ENCODE data around the gene PSG11. TPM values are rescaled to one million over a fixed set of nuclear protein-coding genes. Genes with fewer than 3 reads are reported as not detected.
"Not testable (repeated sequence)": the region's sequence is repeated elsewhere in the genome, so short reads cannot be mapped to it uniquely, and the experiment has no call there.

PSG11 gene
- total RNA-seq, 5 donors from 2014 or later (not counting 1 experiment from before 2014, with no cell fraction given): not detected

DNA sequence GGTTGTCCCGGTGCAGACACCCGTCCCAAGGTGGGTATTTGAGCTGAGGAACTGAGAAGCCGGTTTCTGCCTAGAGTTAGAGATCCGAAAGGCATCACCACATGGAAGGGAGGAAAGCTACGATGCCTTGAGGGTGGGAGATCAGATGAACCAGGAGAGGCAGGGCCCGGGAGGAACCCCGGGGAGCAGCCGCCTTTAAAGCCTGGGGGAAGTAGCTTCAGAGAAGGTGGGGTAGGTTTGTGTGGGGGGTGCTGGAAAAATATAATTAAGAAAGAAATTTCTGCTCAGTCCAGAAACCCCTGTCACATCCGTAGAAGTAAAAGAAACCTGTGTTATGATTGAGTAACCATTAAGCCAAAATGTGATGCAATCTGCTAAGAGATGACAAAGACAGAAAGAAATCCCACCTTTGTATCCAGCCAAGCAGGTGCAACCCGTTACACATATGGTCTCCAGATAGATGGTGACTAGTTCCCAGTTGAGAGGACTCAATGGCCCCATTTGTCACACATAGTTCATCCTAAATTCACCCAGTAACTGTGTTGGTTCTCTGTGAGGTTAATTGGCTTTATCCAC lies 34.2 kb downstream of the PSG11 start:
- POLR2A ChIA-PET; H3K4me3 Mint-ChIP-seq; CTCF ChIA-PET; H3K9me3 ChIP-seq; H3K36me3 Mint-ChIP-seq; H3K9me3 Mint-ChIP-seq; H3K27ac Mint-ChIP-seq; H3K27ac ChIP-seq (ENCODE audit: low read length); H3K27me3 ChIP-seq (replicated peaks in 1 of 2; ENCODE audit: control insufficient read depth in 2 of 2, extremely low read depth in 1 of 2, insufficient read depth in 2 of 2, low read length in 1 of 2); DNase-seq; H3K4me1 ChIP-seq (ENCODE audit: control insufficient read depth in 1 of 2, extremely low read depth in 1 of 2, insufficient read depth in 2 of 2, low read length in 2 of 2); ATAC-seq (replicated peaks in 1 of 4); H3K36me3 ChIP-seq (ENCODE audit: control insufficient read depth in 2 of 2, extremely low read depth in 1 of 2, insufficient read depth in 1 of 2, low read length in 1 of 2); H3K4me1 Mint-ChIP-seq; H3K4me3 ChIP-seq (ENCODE audit: control insufficient read depth in 1 of 2, extremely low read depth in 1 of 2, low read length in 1 of 2): not testable (repeated sequence)
- H3K27me3 Mint-ChIP-seq: peaks cover 0 to 17% of the 10 kb centered on the region in 2 donors
- WGBS (ENCODE audit: insufficient coverage): 93% methylated on average over 6 of the region's 10 CpGs

DNA sequence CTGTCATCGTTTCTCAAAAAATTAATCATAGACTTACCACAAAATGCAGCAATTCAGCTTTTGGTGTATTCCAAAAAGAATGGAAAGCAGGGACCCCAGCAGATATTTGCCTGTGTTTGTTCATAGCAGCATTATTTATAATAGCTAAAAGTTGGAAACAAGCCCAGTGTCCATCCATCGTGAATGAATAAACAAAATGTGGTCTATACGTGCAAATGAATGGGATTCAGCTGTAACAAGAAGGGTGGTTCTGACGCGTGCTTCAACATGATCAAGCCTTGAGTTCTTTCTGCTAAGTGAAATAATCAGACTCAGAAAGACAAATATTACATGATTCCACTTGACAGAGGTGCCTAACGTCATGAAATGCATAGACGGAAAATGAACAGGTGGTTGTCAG lies 36.4 kb downstream of the PSG11 start:
- Histone ChIP-seq H3K4me1 (ENCODE audit: control insufficient read depth in 1 of 2, extremely low read depth in 1 of 2, insufficient read depth in 2 of 2, low read length in 2 of 2) (no peaks in the 10 kb centered on the region), H3K27me3 (replicated peaks in 1 of 2; ENCODE audit: control insufficient read depth in 2 of 2, extremely low read depth in 1 of 2, insufficient read depth in 2 of 2, low read length in 1 of 2) (no peaks in the 10 kb centered on the region), H3K9me3 (no peaks in the 10 kb centered on the region), H3K4me3 (ENCODE audit: control insufficient read depth in 1 of 2, extremely low read depth in 1 of 2, low read length in 1 of 2) (no peak overlapping the region), H3K36me3 (ENCODE audit: control insufficient read depth in 2 of 2, extremely low read depth in 1 of 2, insufficient read depth in 1 of 2, low read length in 1 of 2) (no peaks in the 10 kb centered on the region), H3K27ac (ENCODE audit: low read length) (no peak overlapping the region)
- H3K27me3 Mint-ChIP-seq: peaks cover 10 to 20% of the 10 kb centered on the region in 2 donors
- ATAC-seq (replicated peaks in 1 of 4): no peak
- peaks cover 0 to 4% (median 0%) of the 10 kb centered on the region in 3 donors for H3K9me3 Mint-ChIP-seq
- no peaks in the 10 kb centered on the region for H3K4me1 Mint-ChIP-seq
- no peak overlapping the region for H3K4me3 Mint-ChIP-seq
- DNase-seq: no peak
- WGBS (ENCODE audit: insufficient coverage): 85% methylated on average over 4 of the region's 7 CpGs
- CTCF ChIA-PET: no interaction called here
- POLR2A ChIA-PET: no interaction called here
- no peak overlapping the region for H3K27ac Mint-ChIP-seq
- H3K36me3 Mint-ChIP-seq: no peaks in the 10 kb centered on the region

DNA sequence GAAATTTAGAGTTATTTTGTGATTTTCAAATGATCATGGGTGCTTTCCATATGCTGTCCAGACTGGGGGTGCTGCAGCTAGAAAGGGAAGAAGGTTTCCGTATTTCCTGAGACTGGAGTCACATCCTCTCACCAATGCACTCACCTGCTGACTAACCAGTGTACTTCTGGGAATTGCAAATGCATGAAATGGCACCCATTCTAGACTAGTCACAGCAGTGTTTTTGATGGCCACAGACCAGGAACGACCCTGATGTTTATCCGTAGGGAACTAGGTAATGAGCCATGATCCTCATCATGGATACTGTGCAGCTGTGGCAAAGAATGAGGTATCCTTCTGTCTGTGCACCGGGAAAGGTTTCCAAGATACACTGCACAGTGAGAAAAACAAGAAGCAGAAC lies 37.1 kb downstream of the PSG11 start:
- CTCF ChIA-PET; DNase-seq; H3K36me3 ChIP-seq (ENCODE audit: control insufficient read depth in 2 of 2, extremely low read depth in 1 of 2, insufficient read depth in 1 of 2, low read length in 1 of 2); H3K9me3 Mint-ChIP-seq; H3K4me3 Mint-ChIP-seq; H3K4me1 Mint-ChIP-seq; H3K27ac Mint-ChIP-seq; H3K4me1 ChIP-seq (ENCODE audit: control insufficient read depth in 1 of 2, extremely low read depth in 1 of 2, insufficient read depth in 2 of 2, low read length in 2 of 2); ATAC-seq (replicated peaks in 1 of 4); H3K4me3 ChIP-seq (ENCODE audit: control insufficient read depth in 1 of 2, extremely low read depth in 1 of 2, low read length in 1 of 2); H3K9me3 ChIP-seq; POLR2A ChIA-PET; H3K36me3 Mint-ChIP-seq; H3K27ac ChIP-seq (ENCODE audit: low read length); H3K27me3 ChIP-seq (replicated peaks in 1 of 2; ENCODE audit: control insufficient read depth in 2 of 2, extremely low read depth in 1 of 2, insufficient read depth in 2 of 2, low read length in 1 of 2): not testable (repeated sequence)
- WGBS (ENCODE audit: insufficient coverage): 89% methylated on average over 2 of the region's 4 CpGs
- peaks cover 10 to 20% of the 10 kb centered on the region in 2 donors for H3K27me3 Mint-ChIP-seq

DNA sequence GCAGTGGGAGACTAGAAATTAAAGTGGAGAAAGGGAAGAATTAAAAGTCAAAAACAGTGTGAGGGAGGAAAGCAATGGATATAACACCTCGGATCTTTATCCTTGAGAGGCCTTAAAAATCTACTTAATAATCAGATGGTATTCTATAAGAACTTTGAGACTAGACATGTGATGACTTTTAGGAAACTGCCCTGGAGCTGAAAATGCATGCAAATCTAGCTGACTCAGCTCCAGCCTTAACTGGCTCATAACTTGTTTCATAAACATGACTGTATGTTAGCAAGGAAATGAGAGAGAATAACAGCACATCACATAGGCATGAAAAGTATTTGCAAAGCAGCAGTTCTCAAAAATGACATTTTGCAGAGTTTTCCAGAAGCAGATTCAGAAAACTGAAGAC lies 38.1 kb downstream of the PSG11 start:
- H3K27me3 Mint-ChIP-seq: peaks cover 10 to 20% of the 10 kb centered on the region in 2 donors
- H3K9me3 ChIP-seq; CTCF ChIA-PET; H3K4me1 ChIP-seq (ENCODE audit: control insufficient read depth in 1 of 2, extremely low read depth in 1 of 2, insufficient read depth in 2 of 2, low read length in 2 of 2); H3K36me3 Mint-ChIP-seq; H3K9me3 Mint-ChIP-seq; H3K27me3 ChIP-seq (replicated peaks in 1 of 2; ENCODE audit: control insufficient read depth in 2 of 2, extremely low read depth in 1 of 2, insufficient read depth in 2 of 2, low read length in 1 of 2); H3K27ac Mint-ChIP-seq; H3K27ac ChIP-seq (ENCODE audit: low read length); H3K4me1 Mint-ChIP-seq; H3K36me3 ChIP-seq (ENCODE audit: control insufficient read depth in 2 of 2, extremely low read depth in 1 of 2, insufficient read depth in 1 of 2, low read length in 1 of 2); H3K4me3 ChIP-seq (ENCODE audit: control insufficient read depth in 1 of 2, extremely low read depth in 1 of 2, low read length in 1 of 2); H3K4me3 Mint-ChIP-seq; POLR2A ChIA-PET; DNase-seq; ATAC-seq (replicated peaks in 1 of 4): not testable (repeated sequence)
- no CpG with 5 or more reads among the region's 1 CpG for WGBS (ENCODE audit: insufficient coverage)

DNA sequence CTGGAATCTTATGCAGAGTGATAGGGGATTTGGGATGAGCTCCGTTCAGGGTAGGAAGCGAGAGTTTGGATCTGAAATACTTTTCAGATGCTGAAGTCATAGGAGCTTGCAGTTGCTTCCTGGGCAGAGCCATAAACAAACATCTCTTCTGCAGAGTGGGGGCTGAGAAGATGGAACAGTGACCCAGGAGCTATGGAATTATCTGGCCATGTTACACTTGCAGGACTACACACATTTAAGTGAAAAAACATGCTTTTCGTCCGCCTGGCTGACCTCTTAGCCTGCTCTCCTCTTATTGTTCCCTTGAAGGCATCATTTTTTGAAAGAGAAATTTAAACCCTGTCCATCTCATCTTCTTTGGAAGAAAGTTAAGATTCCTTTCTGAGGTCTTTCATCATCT lies 40.7 kb downstream of the PSG11 start:
- 100% methylated on average over 1 of the region's 4 CpGs for WGBS (ENCODE audit: insufficient coverage)
- no peaks in the 10 kb centered on the region for H3K4me1 ChIP-seq (ENCODE audit: control insufficient read depth in 1 of 2, extremely low read depth in 1 of 2, insufficient read depth in 2 of 2, low read length in 2 of 2)
- H3K9me3 Mint-ChIP-seq: peaks cover 4 to 9% (median 9%) of the 10 kb centered on the region in 3 donors
- no peaks in the 10 kb centered on the region for H3K36me3 ChIP-seq (ENCODE audit: control insufficient read depth in 2 of 2, extremely low read depth in 1 of 2, insufficient read depth in 1 of 2, low read length in 1 of 2)
- DNase-seq (no peak), ATAC-seq (replicated peaks in 1 of 4) (no peak)
- H3K27ac Mint-ChIP-seq: no peak overlapping the region
- H3K27ac ChIP-seq (ENCODE audit: low read length): no peak overlapping the region
- H3K27me3 ChIP-seq (replicated peaks in 1 of 2; ENCODE audit: control insufficient read depth in 2 of 2, extremely low read depth in 1 of 2, insufficient read depth in 2 of 2, low read length in 1 of 2): no peaks in the 10 kb centered on the region
- H3K4me3 Mint-ChIP-seq: no peak overlapping the region
- POLR2A ChIA-PET: no interaction called here
- no peaks in the 10 kb centered on the region for H3K4me1 Mint-ChIP-seq
- CTCF ChIA-PET: no interaction called here
- H3K27me3 Mint-ChIP-seq: peaks cover 10 to 20% of the 10 kb centered on the region in 2 donors
- H3K9me3 ChIP-seq: no peaks in the 10 kb centered on the region
- no peaks in the 10 kb centered on the region for H3K36me3 Mint-ChIP-seq
- H3K4me3 ChIP-seq (ENCODE audit: control insufficient read depth in 1 of 2, extremely low read depth in 1 of 2, low read length in 1 of 2): no peak overlapping the region

DNA sequence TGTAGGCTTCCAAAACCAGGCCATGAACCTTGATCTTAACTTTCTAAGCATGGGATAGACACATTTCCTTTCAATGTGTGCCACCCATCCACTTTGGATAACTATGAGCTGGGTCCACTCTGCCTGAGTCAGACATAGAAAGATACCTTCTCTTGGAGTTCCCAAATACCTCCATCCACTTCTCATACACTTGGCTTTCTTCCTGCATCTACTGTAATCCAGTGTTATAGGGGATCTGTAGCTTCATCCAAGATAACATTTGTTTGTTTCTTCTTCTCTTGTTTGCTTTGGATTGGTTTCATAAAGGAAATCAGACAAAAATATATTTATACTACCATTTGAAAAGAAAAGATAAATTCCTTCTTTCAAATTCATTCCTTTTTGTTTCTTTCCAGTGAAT lies 44.2 kb downstream of the PSG11 start:
- H3K27me3 ChIP-seq (replicated peaks in 1 of 2; ENCODE audit: control insufficient read depth in 2 of 2, extremely low read depth in 1 of 2, insufficient read depth in 2 of 2, low read length in 1 of 2); DNase-seq; H3K36me3 Mint-ChIP-seq; H3K4me3 Mint-ChIP-seq; CTCF ChIA-PET; H3K27ac ChIP-seq (ENCODE audit: low read length); H3K36me3 ChIP-seq (ENCODE audit: control insufficient read depth in 2 of 2, extremely low read depth in 1 of 2, insufficient read depth in 1 of 2, low read length in 1 of 2); H3K9me3 ChIP-seq; H3K4me1 ChIP-seq (ENCODE audit: control insufficient read depth in 1 of 2, extremely low read depth in 1 of 2, insufficient read depth in 2 of 2, low read length in 2 of 2); ATAC-seq (replicated peaks in 1 of 4); POLR2A ChIA-PET; H3K4me1 Mint-ChIP-seq; H3K27ac Mint-ChIP-seq; H3K4me3 ChIP-seq (ENCODE audit: control insufficient read depth in 1 of 2, extremely low read depth in 1 of 2, low read length in 1 of 2): not testable (repeated sequence)
- H3K9me3 Mint-ChIP-seq: peaks cover 6 to 11% (median 10%) of the 10 kb centered on the region in 3 donors
- H3K27me3 Mint-ChIP-seq: peaks cover 10 to 13% of the 10 kb centered on the region in 2 donors

DNA sequence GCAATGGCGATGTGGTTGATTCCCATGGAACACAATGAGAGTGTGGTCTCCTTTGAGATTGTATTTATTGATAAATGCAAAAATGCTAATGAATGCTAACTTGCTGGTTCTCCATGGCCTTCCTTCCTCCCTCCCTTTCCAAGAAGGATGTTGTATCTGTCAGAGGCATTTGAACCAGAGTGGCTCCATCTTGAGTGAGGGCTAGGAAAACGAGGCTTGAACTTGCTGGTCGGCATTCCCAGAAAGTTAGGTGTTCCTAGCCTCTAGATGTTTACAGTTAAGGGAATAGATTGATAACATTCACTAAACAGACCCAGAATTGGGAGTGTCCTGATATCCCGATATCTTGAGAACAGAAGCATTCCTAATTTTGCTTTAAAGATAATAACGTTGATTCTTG lies 54.8 kb downstream of the PSG11 start:
- H3K9me3 ChIP-seq; H3K4me3 ChIP-seq (ENCODE audit: control insufficient read depth in 1 of 2, extremely low read depth in 1 of 2, low read length in 1 of 2); H3K4me1 ChIP-seq (ENCODE audit: control insufficient read depth in 1 of 2, extremely low read depth in 1 of 2, insufficient read depth in 2 of 2, low read length in 2 of 2); H3K9me3 Mint-ChIP-seq; H3K36me3 Mint-ChIP-seq; ATAC-seq (replicated peaks in 1 of 4); H3K27ac ChIP-seq (ENCODE audit: low read length); H3K4me3 Mint-ChIP-seq; H3K27me3 ChIP-seq (replicated peaks in 1 of 2; ENCODE audit: control insufficient read depth in 2 of 2, extremely low read depth in 1 of 2, insufficient read depth in 2 of 2, low read length in 1 of 2); POLR2A ChIA-PET; H3K36me3 ChIP-seq (ENCODE audit: control insufficient read depth in 2 of 2, extremely low read depth in 1 of 2, insufficient read depth in 1 of 2, low read length in 1 of 2); CTCF ChIA-PET; H3K27ac Mint-ChIP-seq; H3K27me3 Mint-ChIP-seq; DNase-seq; H3K4me1 Mint-ChIP-seq: not testable (repeated sequence)
- 100% methylated on average over 1 of the region's 5 CpGs for whole genome bisulfite sequencing (ENCODE audit: insufficient coverage)
